Glutamatergic neuron (in vitro differentiated cells): ENCODE data around the gene PAOX. TPM values are rescaled to one million over a fixed set of nuclear protein-coding genes. Genes with fewer than 3 reads are reported as not detected.
A peak's percentile ranks its signal among the peaks of the same experiment; 100 is the strongest.

ENCODE experiments used
- DNase-seq: peaks from one replicate; pipeline ENCODE4 v3.0.0; 2022
- H3K27ac Mint-ChIP-seq: one replicate; pipeline ENCODE4 v1.8.0; 2020; ENCODE audit warnings: mild to moderate bottlenecking, mixed read lengths, inconsistent platforms; ENCODE audit not compliant: unreplicated experiment
- H3K27me3 Mint-ChIP-seq: one replicate; pipeline ENCODE4 v1.8.0; 2020; ENCODE audit warnings: mild to moderate bottlenecking, moderate library complexity, mixed read lengths, inconsistent platforms; ENCODE audit not compliant: unreplicated experiment
- H3K36me3 Mint-ChIP-seq: one replicate; pipeline ENCODE4 v1.8.0; 2020; ENCODE audit warnings: mild to moderate bottlenecking, mixed read lengths, inconsistent platforms; ENCODE audit not compliant: unreplicated experiment
- H3K4me1 Mint-ChIP-seq: one replicate; pipeline ENCODE4 v1.8.0; 2020; ENCODE audit warnings: mild to moderate bottlenecking, low read depth, mixed read lengths, inconsistent platforms; ENCODE audit not compliant: unreplicated experiment
- H3K4me3 Mint-ChIP-seq: one replicate; pipeline ENCODE4 v1.8.0; 2020; ENCODE audit warnings: mild to moderate bottlenecking, mixed read lengths, inconsistent platforms; ENCODE audit not compliant: unreplicated experiment
- H3K9me3 Mint-ChIP-seq: one replicate; pipeline ENCODE4 v1.8.0; 2020; ENCODE audit warnings: mild to moderate bottlenecking, moderate library complexity, mixed read lengths, inconsistent platforms; ENCODE audit not compliant: unreplicated experiment
- CTCF ChIP-seq: fragments of 200-600 bp; sonication (generic); IDR thresholded peaks from one replicate; pipeline ENCODE4 v1.5.0; 2021; ENCODE audit not compliant: partially characterized antibody, unreplicated experiment
- microRNA-seq: library from miRNA; unstranded; fragments of <30 nt; microRNA quantifications from one replicate; pipeline ENCODE4, GENCODE V29; 2020; ENCODE audit not compliant: unreplicated experiment
- total RNA-seq: library from RNA; stranded (reverse); fragmentation: NEBNext Ultra II Directional; extraction: Animal tissue kit (Norgen Biotek cat#: 25700); gene quantifications from one replicate; pipeline ENCODE4 v1.2.1, GENCODE V29; 2021; ENCODE audit not compliant: unreplicated experiment

The PAOX gene
- total RNA-seq, 1 donor from 2014 or later: 12.7 TPM

- DNase-seq: no peak
- no peak overlapping the region for H3K4me3 Mint-ChIP-seq
- peaks cover 2% of the 10 kb centered on the region for H3K27me3 Mint-ChIP-seq
- peaks cover 9% of the 10 kb centered on the region for H3K9me3 Mint-ChIP-seq
- no peak overlapping the region for H3K27ac Mint-ChIP-seq
- H3K36me3 Mint-ChIP-seq: no peaks in the 10 kb centered on the region
- H3K4me1 Mint-ChIP-seq: no peaks in the 10 kb centered on the region
- TF ChIP-seq CTCF: no peak
Measured at GRCh38 chr10:133439517-133440461, 60.7 kb downstream of the PAOX start.

DNA sequence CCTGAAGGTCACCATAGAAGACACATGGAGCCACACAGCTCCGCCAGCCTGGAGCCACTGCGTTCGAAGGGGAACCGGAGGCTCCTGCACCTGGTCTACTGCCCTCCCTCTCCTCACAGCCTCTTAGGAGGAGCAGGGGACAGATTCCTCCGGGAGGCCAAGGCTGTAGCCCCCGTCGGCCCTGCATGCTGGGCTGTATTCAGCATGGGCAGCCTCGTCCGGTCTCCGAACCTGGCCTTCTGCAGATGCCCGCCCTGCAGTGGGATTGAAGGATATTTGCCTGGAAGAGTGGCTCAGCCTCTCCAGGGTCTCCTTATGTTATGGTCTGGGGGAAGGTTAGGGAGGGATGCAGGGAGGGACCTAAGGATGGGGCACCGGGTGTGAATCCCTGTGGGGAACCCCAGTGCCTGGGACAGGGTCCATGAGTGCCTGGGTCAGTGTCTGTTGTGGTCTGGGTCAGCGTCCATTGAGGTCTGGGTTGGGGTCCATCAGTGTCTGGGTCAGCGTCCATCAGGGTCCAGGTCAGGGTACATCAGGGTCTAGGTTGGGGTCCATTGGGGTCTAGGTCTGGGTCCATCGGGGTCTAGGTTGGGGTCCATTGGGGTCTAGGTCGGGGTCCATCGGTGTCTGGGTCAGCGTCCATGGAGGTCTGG is 61.7 kb downstream of the PAOX start:
- no peak for TF ChIP-seq CTCF
- no peaks in the 10 kb centered on the region for H3K4me1 Mint-ChIP-seq
- no peak overlapping the region for H3K4me3 Mint-ChIP-seq
- H3K9me3 Mint-ChIP-seq: peaks cover 13% of the 10 kb centered on the region
- DNase-seq: no peak
- H3K36me3 Mint-ChIP-seq: no peaks in the 10 kb centered on the region
- no peak overlapping the region for H3K27ac Mint-ChIP-seq
- H3K27me3 Mint-ChIP-seq: peaks cover 6% of the 10 kb centered on the region

Small RNAs within 50 kb of the gene (microRNA-seq; reads per million reads assigned to microRNA genes)
- gene MIR3944: 5.9 reads per million, percentile 35 among the genes with 10 or more reads in this experiment

Other genes starting within 250 kb of the PAOX start
- gene KNDC1, start 219.0 kb upstream of the PAOX start, total RNA-seq: 7.4 TPM
- 0.61 TPM for gene UTF1, start 149.0 kb upstream of the PAOX start, total RNA-seq
- gene VENTX, start 141.4 kb upstream of the PAOX start, total RNA-seq: 1.6 TPM
- gene ADAM8, start 102.4 kb upstream of the PAOX start, total RNA-seq: 5.4 TPM
- 61.4 TPM for gene TUBGCP2, start 70.4 kb upstream of the PAOX start, total RNA-seq
- gene ZNF511, start 70.3 kb upstream of the PAOX start, total RNA-seq: 24.6 TPM
- gene CALY, start 42.4 kb upstream of the PAOX start, total RNA-seq: 19.8 TPM
- not detected for gene PRAP1, start 31.9 kb upstream of the PAOX start, total RNA-seq
- 13.0 TPM for gene FUOM, start 21.2 kb upstream of the PAOX start, total RNA-seq
- 64.2 TPM for gene ECHS1, start 5.9 kb upstream of the PAOX start, total RNA-seq
- 76.4 TPM for gene MTG1, start 14.9 kb downstream of the PAOX start, total RNA-seq
- 2.0 TPM for gene SPRN, start 45.4 kb downstream of the PAOX start, total RNA-seq
- 3.8 TPM for gene SCART1, start 74.7 kb downstream of the PAOX start, total RNA-seq
- 7.1 TPM for gene CYP2E1, start 148.1 kb downstream of the PAOX start, total RNA-seq
- gene SYCE1, start 186.3 kb downstream of the PAOX start, total RNA-seq: 0.78 TPM
- gene FRG2B, start 247.5 kb downstream of the PAOX start, total RNA-seq: not detected